PC-3 (cell line): ENCODE data around the gene PWWP2B. TPM values are rescaled to one million over a fixed set of nuclear protein-coding genes. Genes with fewer than 3 reads are reported as not detected.

Source experiments
- ATAC-seq: fragments of 200-7000 bp; cut with Tn5 transposase; 2 replicates; pipeline ENCODE4 v1.9.1; 2020; ENCODE audit warnings: mild to moderate bottlenecking, moderate library complexity
- BruUV-seq: library from RNA; stranded (reverse); fragments of 400-500 nt; replicated peaks from 2 replicates; lab custom pipeline; 2021; lab: Mats Ljungman, UMichigan
- CTCF ChIA-PET: fragments of 300-600 bp; sonication (Branson Sonifier 250); formaldehyde crosslinking; loops from one replicate; lab custom pipeline; 2022; ENCODE audit warnings: antibody characterized with exemption; lab: Charles Lee
- POLR2A ChIA-PET: fragments of 300-600 bp; sonication (Branson Sonifier 250); formaldehyde crosslinking; loops from one replicate; lab custom pipeline; 2022; ENCODE audit warnings: antibody characterized with exemption; ENCODE audit not compliant: unreplicated experiment; lab: Charles Lee
- DNase-seq: peaks from one replicate; pipeline ENCODE4 v3.0.0-alpha.2; 2015
- H2AFZ ChIP-seq: fragments of 300-600 bp; sonication (generic); 2 replicates; pipeline ENCODE4 v1.6.0; 2016; ENCODE audit warnings: antibody characterized with exemption, low read length
- H3F3A ChIP-seq: fragments of 300-600 bp; sonication (generic); one replicate; pipeline ENCODE4 v1.6.0; 2017; ENCODE audit warnings: antibody characterized with exemption, low read length, control low read depth, mild to moderate bottlenecking; ENCODE audit not compliant: unreplicated experiment
- H3K27ac ChIP-seq: fragments of 300-600 bp; sonication (generic); 2 replicates; pipeline ENCODE4 v1.5.1; 2016; ENCODE audit warnings: mild to moderate bottlenecking, low read length
- H3K27me3 ChIP-seq: fragments of 300-600 bp; sonication (generic); 2 replicates; pipeline ENCODE4 v1.6.1; 2016; ENCODE audit warnings: low read length, mixed read lengths
- H3K36me3 ChIP-seq: fragments of 300-600 bp; sonication (generic); 2 replicates; pipeline ENCODE4 v1.6.1; 2016; ENCODE audit warnings: low read depth, mixed run types, low read length, mixed read lengths
- H3K4me1 ChIP-seq: fragments of 300-600 bp; sonication (generic); 2 replicates; pipeline ENCODE4 v1.5.1; 2016; ENCODE audit warnings: low read length; ENCODE audit not compliant: insufficient read depth
- H3K4me2 ChIP-seq: fragments of 300-600 bp; sonication (generic); 2 replicates; pipeline ENCODE4 v1.6.0; 2016; ENCODE audit warnings: low read length
- H3K4me3 ChIP-seq: fragments of 300-600 bp; sonication (generic); 2 replicates; pipeline ENCODE4 v1.5.1; 2016; ENCODE audit warnings: mild to moderate bottlenecking, low read length, mixed read lengths
- H3K79me2 ChIP-seq: fragments of 300-600 bp; sonication (generic); 2 replicates; pipeline ENCODE4 v1.6.1; 2017; ENCODE audit warnings: low read length, mixed read lengths
- H3K9ac ChIP-seq: fragments of 300-600 bp; sonication (generic); 2 replicates; pipeline ENCODE4 v1.6.0; 2016; ENCODE audit warnings: mild to moderate bottlenecking, low read length
- H3K9me2 ChIP-seq: fragments of 300-600 bp; sonication (generic); replicated peaks from 2 replicates; pipeline ENCODE4 v1.6.1; 2016; ENCODE audit warnings: mixed run types, low read length, mixed read lengths
- H3K9me3 ChIP-seq: fragments of 300-600 bp; sonication (generic); 2 replicates; pipeline ENCODE4 v1.6.1; 2016; ENCODE audit warnings: low read length, mixed read lengths
- H4K20me1 ChIP-seq: fragments of 300-600 bp; sonication (generic); 2 replicates; pipeline ENCODE4 v1.6.1; 2016; ENCODE audit warnings: low read length, mixed read lengths
- EZH2 ChIP-seq: fragments of 300-600 bp; sonication (generic); IDR thresholded peaks from one replicate; pipeline ENCODE4 v1.6.1; 2017; ENCODE audit warnings: antibody characterized with exemption, mild to moderate bottlenecking, low read length; ENCODE audit not compliant: unreplicated experiment
- EZH2phosphoT487 ChIP-seq: fragments of 300-600 bp; sonication (generic); IDR thresholded peaks from 2 replicates; pipeline ENCODE4 v1.6.1; 2018; ENCODE audit warnings: mild to moderate bottlenecking, antibody characterized with exemption, low read length, borderline replicate concordance
- intact Hi-C: fragments of 100-400 bp; cut with micrococcal nuclease; formaldehyde crosslinking; loops from 2 replicates; pipeline ENCODE4 v1.9.0; 2023
- total RNA-seq: library from RNA; depleted of rRNA; stranded (reverse); fragments of >200 nt; gene quantifications from 2 replicates; pipeline ENCODE4 v1.2.3, GENCODE V29; 2014
- TF ChIP-seq, protein P1 (sequence below): fragments of 300-600 bp; sonication (generic); conservative IDR thresholded peaks from 2 replicates; pipeline ENCODE4 v1.5.1; 2017; ENCODE audit warnings: antibody characterized with exemption, low read depth, mild to moderate bottlenecking, low read length

PWWP2B gene
- total RNA-seq, 1 experiment from 2014 or later = 24.5 TPM

DNA sequence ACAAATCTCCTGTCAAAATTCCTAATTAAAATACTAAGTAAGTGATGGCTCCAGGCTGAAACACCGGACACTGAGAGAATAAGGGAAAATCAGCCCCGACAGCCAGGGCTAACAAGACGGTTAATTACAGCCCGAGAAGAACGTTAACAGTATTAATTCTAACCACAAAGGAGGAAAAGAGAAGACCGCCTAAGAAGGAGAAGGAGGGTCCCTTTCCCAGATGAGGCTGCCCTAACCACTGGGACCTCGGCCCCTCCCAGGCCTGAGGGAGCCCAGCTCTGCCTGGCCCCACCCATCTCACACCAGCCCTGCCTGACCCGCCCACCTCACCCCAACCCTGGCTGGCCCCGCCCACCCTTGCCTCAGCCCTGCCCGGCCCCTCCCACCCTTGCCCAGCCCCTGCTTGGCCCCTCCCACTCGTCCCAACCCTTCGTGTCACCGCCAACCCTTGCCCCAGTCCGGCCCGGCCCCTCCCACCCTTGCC lies 51.3 kb downstream of the PWWP2B start:
- Histone ChIP-seq H3K4me3 (0 out of 2 replicates have a peak overlapping the region, but pooled peaks have one; percentile 16), H3K9me3 (no peaks in the 10 kb centered on the region), H3K36me3 (no peaks in the 10 kb centered on the region), H3K9ac (peak overlapping the region; percentile 90), H2AFZ (no peak overlapping the region), H3K79me2 (no peaks in the 10 kb centered on the region), H3K9me2 (no peaks in the 10 kb centered on the region), H3K27ac (peak overlapping the region; percentile 98), H3F3A (no peaks in the 10 kb centered on the region), H3K27me3 (no peaks in the 10 kb centered on the region), H4K20me1 (no peaks in the 10 kb centered on the region), H3K4me2 (peak overlapping the region; percentile 58), H3K4me1 (peaks cover 33% of the 10 kb centered on the region)
- ChIA-PET CTCF (no interaction called here), POLR2A (no interaction called here)
- TF ChIP-seq EZH2 (no peak), EZH2phosphoT487 (no peak)
- TF ChIP-seq, protein P1, sequence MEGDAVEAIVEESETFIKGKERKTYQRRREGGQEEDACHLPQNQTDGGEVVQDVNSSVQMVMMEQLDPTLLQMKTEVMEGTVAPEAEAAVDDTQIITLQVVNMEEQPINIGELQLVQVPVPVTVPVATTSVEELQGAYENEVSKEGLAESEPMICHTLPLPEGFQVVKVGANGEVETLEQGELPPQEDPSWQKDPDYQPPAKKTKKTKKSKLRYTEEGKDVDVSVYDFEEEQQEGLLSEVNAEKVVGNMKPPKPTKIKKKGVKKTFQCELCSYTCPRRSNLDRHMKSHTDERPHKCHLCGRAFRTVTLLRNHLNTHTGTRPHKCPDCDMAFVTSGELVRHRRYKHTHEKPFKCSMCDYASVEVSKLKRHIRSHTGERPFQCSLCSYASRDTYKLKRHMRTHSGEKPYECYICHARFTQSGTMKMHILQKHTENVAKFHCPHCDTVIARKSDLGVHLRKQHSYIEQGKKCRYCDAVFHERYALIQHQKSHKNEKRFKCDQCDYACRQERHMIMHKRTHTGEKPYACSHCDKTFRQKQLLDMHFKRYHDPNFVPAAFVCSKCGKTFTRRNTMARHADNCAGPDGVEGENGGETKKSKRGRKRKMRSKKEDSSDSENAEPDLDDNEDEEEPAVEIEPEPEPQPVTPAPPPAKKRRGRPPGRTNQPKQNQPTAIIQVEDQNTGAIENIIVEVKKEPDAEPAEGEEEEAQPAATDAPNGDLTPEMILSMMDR = no peak
- ATAC-seq (peak; percentile 55), DNase-seq (peak; percentile 72)
- no TSS peak for BruUV-seq
- intact Hi-C loops = loop anchor here (2.0 kb wide), 1 partner anchor 27 kb away; no protein-coding TSS in a partner anchor

DNA sequence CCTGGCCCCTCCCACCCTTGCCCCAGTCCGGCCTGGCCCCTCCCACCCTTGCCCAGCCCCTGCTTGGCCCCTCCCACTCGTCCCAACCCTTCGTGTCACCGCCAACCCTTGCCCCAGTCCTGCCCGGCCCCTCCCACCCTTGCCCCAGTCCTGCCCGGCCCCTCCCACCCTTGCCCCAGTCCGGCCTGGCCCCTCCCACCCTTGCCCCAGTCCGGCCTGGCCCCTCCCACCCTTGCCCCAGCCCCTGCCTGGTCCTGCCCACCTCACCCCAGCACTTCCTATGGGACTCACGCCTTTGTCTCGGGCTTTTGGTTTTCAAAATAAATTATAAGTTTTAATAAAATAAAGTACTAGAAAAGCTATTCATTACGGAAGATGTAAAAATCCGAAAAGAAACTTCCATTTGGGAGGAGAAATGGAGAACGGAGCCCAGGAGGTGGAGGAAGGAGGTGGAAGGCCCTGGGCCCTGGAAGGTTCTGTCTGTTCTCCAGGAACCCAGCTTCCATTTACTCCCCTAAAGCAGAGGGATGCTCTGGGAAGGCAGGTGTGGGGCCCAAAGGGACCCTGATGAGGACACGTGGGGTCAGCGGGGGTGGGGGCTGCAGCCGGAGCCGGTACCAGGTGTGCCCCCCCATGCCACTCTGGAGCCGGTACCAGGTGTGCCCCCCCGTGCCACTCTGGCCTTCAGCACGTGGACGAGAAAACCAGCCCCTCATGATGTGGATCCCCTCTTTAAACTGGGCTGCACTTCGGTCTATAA lies 52.2 kb downstream of the PWWP2B start:
- Histone ChIP-seq H3K27ac (peak overlapping the region; percentile 74), H3K9me3 (no peaks in the 10 kb centered on the region), H3K4me2 (peak overlapping the region; percentile 63), H3K9me2 (no peaks in the 10 kb centered on the region), H3K79me2 (no peaks in the 10 kb centered on the region), H3K36me3 (no peaks in the 10 kb centered on the region), H3K4me3 (peak overlapping the region; percentile 30; the same call in 1 of the 2 replicates), H3K4me1 (peaks cover 33% of the 10 kb centered on the region), H3K27me3 (no peaks in the 10 kb centered on the region), H4K20me1 (no peaks in the 10 kb centered on the region), H3K9ac (peak overlapping the region; percentile 53), H3F3A (no peaks in the 10 kb centered on the region), H2AFZ (no peak overlapping the region)
- TSS peak; percentile 92 for BruUV-seq
- ATAC-seq = peak; percentile 6; the same call in 1 of the 2 replicates
- CTCF ChIA-PET = no interaction called here
- POLR2A ChIA-PET = no interaction called here
- peak; percentile 41 for DNase-seq
- TF ChIP-seq, protein P1 = no peak
- no peak for TF ChIP-seq EZH2
- TF ChIP-seq EZH2phosphoT487 = no peak
- intact Hi-C loops = loop anchor here (2.0 kb wide), 1 partner anchor 28 kb away; no protein-coding TSS in a partner anchor
